Omental fat pad (tissue), 4 donors: ENCODE measurements around the gene MIA. TPM values are rescaled to one million over a fixed set of nuclear protein-coding genes. Genes with fewer than 3 reads are reported as not detected.

Experiments used
- ATAC-seq: fragments of 150-250 bp; one replicate; pipeline ENCODE4 v1.9.1; 2016; ENCODE audit warnings: mild to moderate bottlenecking, moderate library complexity; ENCODE audit not compliant: low FRiP score
- DNase-seq: peaks from one replicate; pipeline ENCODE4 v3.0.0-alpha.2; 2019; ENCODE audit warnings: low spot score
- total RNA-seq, 4 donors: library from RNA; depleted of rRNA; stranded (reverse); fragments of >200 nt; gene quantifications; one replicate each; pipeline ENCODE4 v1.1.0, GENCODE V29; 2016
- TF ChIP-seq, protein P1 (sequence below), 3 donors: fragments of 450-650 bp; IDR thresholded peaks; one replicate each; pipeline ENCODE4 v1.5.1; 2016 to 2017; ENCODE audit warnings: antibody characterized with exemption in 3 of 3, mild to moderate bottlenecking in 3 of 3, moderate library complexity in 2 of 3

The MIA gene
- total RNA-seq, 4 donors from 2014 or later: not detected

DNA sequence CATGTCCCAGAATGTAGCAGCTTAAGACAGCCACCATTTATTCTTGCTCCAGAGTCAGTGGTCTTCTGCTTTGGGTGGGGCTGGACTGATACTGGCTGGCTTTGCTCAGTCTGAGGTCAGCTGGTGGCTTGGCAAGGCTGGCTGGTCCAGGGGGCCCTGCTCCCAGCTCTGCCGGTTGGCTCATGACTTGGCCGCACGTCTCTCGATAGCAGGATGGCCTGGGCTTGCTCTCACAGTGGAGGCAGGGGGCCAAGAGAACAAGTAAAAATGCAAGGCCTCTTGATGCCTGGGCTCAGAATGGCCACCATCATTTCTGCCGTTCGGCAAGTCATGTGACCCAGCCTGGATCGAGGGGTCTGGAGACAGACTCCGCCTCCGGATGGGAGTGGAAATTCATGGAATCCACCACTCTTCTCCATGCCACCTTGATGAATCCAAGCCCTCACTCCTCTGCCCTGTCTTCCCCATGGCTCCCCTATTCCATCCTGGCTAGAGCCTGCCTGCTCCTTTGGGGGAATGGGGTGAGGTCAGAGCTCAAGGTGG lies 38.1 kb upstream of the MIA start:
- ATAC-seq (no peak), DNase-seq (no peak)
- TF ChIP-seq, protein P1, sequence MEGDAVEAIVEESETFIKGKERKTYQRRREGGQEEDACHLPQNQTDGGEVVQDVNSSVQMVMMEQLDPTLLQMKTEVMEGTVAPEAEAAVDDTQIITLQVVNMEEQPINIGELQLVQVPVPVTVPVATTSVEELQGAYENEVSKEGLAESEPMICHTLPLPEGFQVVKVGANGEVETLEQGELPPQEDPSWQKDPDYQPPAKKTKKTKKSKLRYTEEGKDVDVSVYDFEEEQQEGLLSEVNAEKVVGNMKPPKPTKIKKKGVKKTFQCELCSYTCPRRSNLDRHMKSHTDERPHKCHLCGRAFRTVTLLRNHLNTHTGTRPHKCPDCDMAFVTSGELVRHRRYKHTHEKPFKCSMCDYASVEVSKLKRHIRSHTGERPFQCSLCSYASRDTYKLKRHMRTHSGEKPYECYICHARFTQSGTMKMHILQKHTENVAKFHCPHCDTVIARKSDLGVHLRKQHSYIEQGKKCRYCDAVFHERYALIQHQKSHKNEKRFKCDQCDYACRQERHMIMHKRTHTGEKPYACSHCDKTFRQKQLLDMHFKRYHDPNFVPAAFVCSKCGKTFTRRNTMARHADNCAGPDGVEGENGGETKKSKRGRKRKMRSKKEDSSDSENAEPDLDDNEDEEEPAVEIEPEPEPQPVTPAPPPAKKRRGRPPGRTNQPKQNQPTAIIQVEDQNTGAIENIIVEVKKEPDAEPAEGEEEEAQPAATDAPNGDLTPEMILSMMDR (IDR thresholded peaks at IDR 0.05): no peak

DNA sequence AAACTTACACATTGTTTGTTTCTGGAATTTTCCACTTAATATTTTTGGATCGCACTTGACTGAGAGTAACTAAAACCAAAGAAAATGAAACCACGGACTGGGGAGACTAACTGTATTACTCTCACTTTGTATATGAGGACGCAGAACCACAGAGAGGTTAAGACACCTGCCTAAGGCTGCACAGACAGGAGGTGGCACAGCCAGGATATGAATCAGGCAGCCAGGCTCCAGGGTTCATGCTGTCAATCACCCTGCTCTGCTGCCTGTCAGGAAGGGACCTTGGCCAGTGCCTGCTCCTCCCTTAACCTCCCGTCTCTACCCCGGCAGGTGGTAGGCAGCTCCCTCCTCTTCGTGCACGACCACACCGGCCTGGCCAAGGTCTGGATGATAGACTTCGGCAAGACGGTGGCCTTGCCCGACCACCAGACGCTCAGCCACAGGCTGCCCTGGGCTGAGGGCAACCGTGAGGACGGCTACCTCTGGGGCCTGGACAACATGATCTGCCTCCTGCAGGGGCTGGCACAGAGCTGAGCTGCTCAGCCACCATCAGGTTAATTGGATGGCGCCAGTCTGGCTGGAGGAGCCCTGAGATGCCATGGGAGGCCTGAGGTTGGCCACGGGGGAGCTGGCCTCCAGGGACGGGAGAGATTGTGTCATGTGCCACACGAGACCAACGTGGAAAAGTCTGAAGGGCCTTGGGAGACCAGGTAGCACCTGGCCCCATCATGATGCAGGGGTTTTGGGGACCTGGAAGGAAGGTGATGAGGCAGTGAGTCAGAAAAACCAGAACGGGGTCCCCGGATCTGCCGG lies 36.1 kb upstream of the MIA start:
- DNase-seq (no peak), ATAC-seq (no peak)
- TF ChIP-seq, protein P1 (IDR thresholded peaks at IDR 0.05): no peak

DNA sequence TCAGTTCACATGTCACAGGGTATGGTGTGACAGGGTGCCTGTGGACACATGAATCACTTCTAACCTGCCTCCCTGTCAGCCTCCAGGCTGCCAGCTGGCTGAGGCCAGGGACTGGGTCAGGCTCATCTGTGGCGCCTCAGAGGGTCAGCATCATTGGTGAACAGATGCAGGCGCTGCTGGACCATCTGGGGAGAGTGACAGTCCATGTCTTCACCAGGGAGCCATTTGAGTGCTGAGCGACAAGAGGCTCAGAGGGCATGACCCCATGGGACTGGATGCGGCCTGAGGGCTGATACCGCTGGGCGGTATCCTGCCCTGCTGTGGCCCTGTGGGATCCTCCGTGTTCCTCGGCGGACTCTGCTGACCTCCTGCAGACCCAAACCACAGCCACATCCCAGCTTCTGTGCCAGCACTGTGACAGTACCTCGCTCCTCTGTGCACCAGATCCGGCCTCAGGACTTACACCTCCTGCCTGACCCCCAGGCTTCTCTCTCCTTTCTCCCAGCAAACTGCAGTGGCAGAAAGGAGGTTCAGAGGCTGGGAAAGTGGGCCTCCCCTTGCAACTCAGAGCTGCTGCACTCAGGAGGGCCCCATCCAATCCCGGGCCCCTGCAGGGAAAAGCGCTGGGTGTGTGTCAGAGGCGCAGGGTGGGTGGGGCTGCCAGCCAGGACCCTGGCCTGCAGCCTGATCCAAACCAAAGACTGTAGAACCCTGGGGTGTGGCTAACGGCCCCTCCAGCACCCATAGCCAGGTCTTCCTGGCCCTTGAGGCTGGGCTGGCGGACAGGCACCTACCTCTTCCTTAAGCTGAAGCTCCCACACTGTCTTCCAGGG lies 35.2 kb upstream of the MIA start:
- TF ChIP-seq, protein P1 (IDR thresholded peaks at IDR 0.05): no peak
- DNase-seq (no peak), ATAC-seq (no peak)

DNA sequence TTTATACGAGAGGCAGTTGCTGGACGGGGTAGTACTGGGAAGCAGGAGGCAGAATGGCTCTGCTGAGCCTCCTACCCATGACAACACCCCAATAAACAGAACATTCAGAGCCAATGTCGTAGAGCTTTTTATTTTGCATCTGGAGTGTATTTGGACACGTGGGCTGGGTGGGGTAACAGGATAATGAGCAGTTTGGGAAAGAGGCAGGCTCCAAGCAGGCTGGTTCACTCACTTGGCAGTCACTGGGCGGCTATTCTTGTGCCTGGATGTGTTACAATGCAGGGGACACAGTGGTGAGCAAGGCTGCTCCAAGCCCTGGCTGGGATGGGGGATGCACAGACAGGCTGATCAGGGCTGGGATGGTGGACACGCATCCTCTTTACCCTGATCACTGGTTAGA lies 34.6 kb upstream of the MIA start:
- TF ChIP-seq, protein P1 (IDR thresholded peaks at IDR 0.05): no peak
- ATAC-seq (no peak), DNase-seq (no peak)

DNA sequence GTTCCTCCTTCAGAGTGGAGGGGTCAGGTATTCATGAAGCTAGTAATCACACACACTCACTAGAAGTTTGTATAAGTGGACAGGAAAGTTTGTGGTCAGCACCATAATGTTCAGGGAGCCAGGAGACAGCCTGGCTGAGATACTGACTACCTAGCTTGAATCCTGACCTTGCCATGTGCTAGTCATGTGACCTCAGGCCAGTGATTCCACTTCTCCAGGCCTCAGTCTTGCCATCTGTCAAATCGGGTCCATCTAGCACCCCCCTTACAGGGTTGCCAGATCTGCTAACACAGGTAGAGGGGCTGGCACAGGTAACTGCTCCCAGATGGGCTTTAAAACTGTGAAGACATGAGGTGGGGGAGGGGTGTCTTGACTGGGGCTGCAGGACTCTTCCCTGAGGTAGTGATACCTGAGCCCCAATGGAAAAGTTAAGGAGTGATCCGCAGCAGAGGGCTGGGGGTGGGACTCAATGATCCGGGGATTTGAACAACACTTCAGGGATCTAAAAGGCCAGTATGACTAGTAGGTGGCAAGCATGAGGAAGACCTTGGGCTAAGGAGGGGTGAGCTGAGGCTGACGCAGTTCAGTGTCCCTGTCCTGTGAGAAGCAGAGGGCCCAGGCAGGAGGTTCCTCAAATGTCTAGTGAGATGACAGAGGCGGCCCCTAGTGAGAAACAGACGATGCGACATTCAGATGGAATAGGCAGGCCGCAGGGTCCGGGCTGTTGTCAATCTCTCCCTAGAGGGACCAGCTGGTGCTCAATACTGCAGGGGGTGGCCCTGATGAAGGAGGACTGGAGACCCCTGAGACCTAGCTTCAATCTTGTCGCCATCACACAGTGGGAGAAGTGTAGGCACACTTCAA lies 33.6 kb upstream of the MIA start:
- DNase-seq (no peak), ATAC-seq (peak; percentile 2)
- TF ChIP-seq, protein P1 (IDR thresholded peaks at IDR 0.05): no peak

DNA sequence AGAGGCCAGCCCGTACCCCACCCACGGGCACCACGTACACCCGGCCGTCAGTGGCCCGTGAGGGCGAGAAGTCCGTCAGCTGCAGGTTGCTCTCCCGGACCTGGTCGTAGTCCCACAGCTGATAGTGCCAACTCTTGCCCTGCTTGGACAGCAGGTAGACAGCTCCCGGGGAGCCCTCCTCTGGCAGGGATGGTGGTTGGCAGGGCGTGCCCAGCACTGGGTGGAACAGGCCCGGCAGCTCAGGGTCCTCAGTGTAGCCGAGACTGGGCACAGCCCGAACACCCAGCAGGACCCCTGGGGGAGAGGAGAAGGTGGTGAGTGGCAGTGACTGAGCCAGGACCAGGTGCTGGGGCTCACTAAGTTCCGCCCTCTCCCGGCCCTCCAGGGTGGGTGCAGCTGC lies 32.8 kb upstream of the MIA start:
- ATAC-seq (peak; percentile 8), DNase-seq (no peak)
- TF ChIP-seq, protein P1 (IDR thresholded peaks at IDR 0.05): no peak
